SK-N-SH treated with all-trans-retinoic acid at 6 μM for 48 hours (cell line): ENCODE data around the gene SEC14L2.

ENCODE experiments used
- ATAC-seq: fragments of 200-7000 bp; cut with Tn5 transposase; 3 replicates; pipeline ENCODE4 v1.9.1; 2020; ENCODE audit warnings: mild to moderate bottlenecking, moderate library complexity
- ARNTL ChIP-seq: fragments of 450-650 bp; formaldehyde crosslinking; IDR thresholded peaks from 2 replicates; pipeline ENCODE4 v1.5.0; 2020; ENCODE audit warnings: low read depth, mild to moderate bottlenecking, moderate library complexity, borderline replicate concordance
- BACH2 ChIP-seq: fragments of 250-450 bp; sonication (Bioruptor Pico); IDR thresholded peaks from 2 replicates; pipeline ENCODE4 v1.9.0; 2021; ENCODE audit warnings: mild to moderate bottlenecking, borderline replicate concordance
- CSDC2 ChIP-seq: fragments of 250-450 bp; sonication (Bioruptor Pico); IDR thresholded peaks from 2 replicates; pipeline ENCODE4 v1.5.0; 2020; ENCODE audit warnings: mild to moderate bottlenecking, moderate library complexity
- GLIS3 ChIP-seq: fragments of 250-450 bp; sonication (Bioruptor Pico); IDR thresholded peaks from 2 replicates; pipeline ENCODE4 v1.5.0; 2020; ENCODE audit warnings: mild to moderate bottlenecking, moderate library complexity
- ISL1 ChIP-seq: fragments of 250-450 bp; sonication (Bioruptor Pico); IDR thresholded peaks from 2 replicates; pipeline ENCODE4 v2.1.2; 2022; ENCODE audit warnings: mild to moderate bottlenecking, moderate library complexity
- OSR1 ChIP-seq: fragments of 250-450 bp; sonication (Bioruptor Pico); IDR thresholded peaks from 2 replicates; pipeline ENCODE4 v1.8.0; 2022; ENCODE audit warnings: moderate library complexity, mild to moderate bottlenecking, inconsistent platforms
- PPARA ChIP-seq: fragments of 250-450 bp; sonication (Bioruptor Pico); IDR thresholded peaks from 2 replicates; pipeline ENCODE4 v1.5.0; 2020; ENCODE audit warnings: mild to moderate bottlenecking, borderline replicate concordance
- RARB ChIP-seq: fragments of 250-450 bp; sonication (Bioruptor Pico); IDR thresholded peaks from 2 replicates; pipeline ENCODE4 v1.8.0; 2021; ENCODE audit warnings: mild to moderate bottlenecking, moderate library complexity
- SNAI2 ChIP-seq: fragments of 250-450 bp; sonication (Bioruptor Pico); IDR thresholded peaks from 2 replicates; pipeline ENCODE4 v1.5.0; 2020; ENCODE audit warnings: mild to moderate bottlenecking, moderate library complexity
- TCF4 ChIP-seq: fragments of 250-450 bp; sonication (Bioruptor Pico); IDR thresholded peaks from 2 replicates; pipeline ENCODE4 v1.8.0; 2021; ENCODE audit warnings: mild to moderate bottlenecking, moderate library complexity, borderline replicate concordance
- TOX ChIP-seq: fragments of 250-450 bp; sonication (Bioruptor Pico); IDR thresholded peaks from 2 replicates; pipeline ENCODE4 v1.8.0; 2021; ENCODE audit warnings: mild to moderate bottlenecking, moderate library complexity, borderline replicate concordance
- ZC3H10 ChIP-seq: fragments of 250-450 bp; sonication (Bioruptor Pico); IDR thresholded peaks from 2 replicates; pipeline ENCODE4 v1.5.1; 2021; ENCODE audit warnings: mild to moderate bottlenecking, moderate library complexity
- ZFP3 ChIP-seq: fragments of 250-450 bp; sonication (Bioruptor Pico); IDR thresholded peaks from 2 replicates; pipeline ENCODE4 v1.5.0; 2020; ENCODE audit warnings: mild to moderate bottlenecking, moderate library complexity
- ZFP30 ChIP-seq: fragments of 450-650 bp; formaldehyde crosslinking; IDR thresholded peaks from 2 replicates; pipeline ENCODE4 v1.5.0; 2022; ENCODE audit warnings: mild to moderate bottlenecking, moderate library complexity
- ZNF565 ChIP-seq: fragments of 450-650 bp; formaldehyde crosslinking; conservative IDR thresholded peaks from 2 replicates; pipeline ENCODE4 v1.5.0; 2020; ENCODE audit warnings: low read depth, mild to moderate bottlenecking, moderate library complexity
- ZNF70 ChIP-seq: fragments of 450-650 bp; formaldehyde crosslinking; IDR thresholded peaks from 2 replicates; pipeline ENCODE4 v1.5.0; 2020; ENCODE audit warnings: mild to moderate bottlenecking, moderate library complexity
- ZNF8 ChIP-seq: fragments of 450-650 bp; formaldehyde crosslinking; IDR thresholded peaks from 2 replicates; pipeline ENCODE4 v1.5.0; 2020; ENCODE audit warnings: mild to moderate bottlenecking, moderate library complexity
- TF ChIP-seq, protein P1 (sequence below): fragments of 250-450 bp; sonication (Bioruptor Pico); IDR thresholded peaks from 2 replicates; pipeline ENCODE4 v1.5.1; 2021; ENCODE audit warnings: mild to moderate bottlenecking, moderate library complexity
- TF ChIP-seq, protein P2 (sequence below): fragments of 250-450 bp; sonication (Bioruptor Pico); IDR thresholded peaks from 2 replicates; pipeline ENCODE4 v1.5.1; 2020; ENCODE audit warnings: low read depth, mild to moderate bottlenecking, moderate library complexity
- TF ChIP-seq, protein P3 (sequence below): fragments of 250-450 bp; sonication (Bioruptor Pico); IDR thresholded peaks from 2 replicates; pipeline ENCODE4 v1.8.0; 2021; ENCODE audit warnings: low read depth, mild to moderate bottlenecking, moderate library complexity, borderline replicate concordance
- TF ChIP-seq, protein P4 (sequence below): fragments of 250-450 bp; sonication (Bioruptor Pico); IDR thresholded peaks from 2 replicates; pipeline ENCODE4 v1.5.0; 2020; ENCODE audit warnings: mild to moderate bottlenecking, moderate library complexity
- TF ChIP-seq, protein P5 (sequence below): fragments of 250-450 bp; sonication (Bioruptor Pico); IDR thresholded peaks from 2 replicates; pipeline ENCODE4 v1.8.0; 2020; ENCODE audit warnings: mild to moderate bottlenecking, moderate library complexity, borderline replicate concordance

Gene SEC14L2

GRCh38 chr22:30361916-30362650 is 34.7 kb upstream of the SEC14L2 start:
- ATAC-seq = no peak
- TF ChIP-seq GLIS3 (CRISPR knock-in tag) = no peak
- TF ChIP-seq TOX (CRISPR knock-in tag) = no peak
- no peak for TF ChIP-seq ISL1 (CRISPR knock-in tag)
- TF ChIP-seq, protein P1, sequence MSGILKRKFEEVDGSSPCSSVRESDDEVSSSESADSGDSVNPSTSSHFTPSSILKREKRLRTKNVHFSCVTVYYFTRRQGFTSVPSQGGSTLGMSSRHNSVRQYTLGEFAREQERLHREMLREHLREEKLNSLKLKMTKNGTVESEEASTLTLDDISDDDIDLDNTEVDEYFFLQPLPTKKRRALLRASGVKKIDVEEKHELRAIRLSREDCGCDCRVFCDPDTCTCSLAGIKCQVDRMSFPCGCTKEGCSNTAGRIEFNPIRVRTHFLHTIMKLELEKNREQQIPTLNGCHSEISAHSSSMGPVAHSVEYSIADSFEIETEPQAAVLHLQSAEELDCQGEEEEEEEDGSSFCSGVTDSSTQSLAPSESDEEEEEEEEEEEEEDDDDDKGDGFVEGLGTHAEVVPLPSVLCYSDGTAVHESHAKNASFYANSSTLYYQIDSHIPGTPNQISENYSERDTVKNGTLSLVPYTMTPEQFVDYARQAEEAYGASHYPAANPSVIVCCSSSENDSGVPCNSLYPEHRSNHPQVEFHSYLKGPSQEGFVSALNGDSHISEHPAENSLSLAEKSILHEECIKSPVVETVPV = no peak
- no peak for TF ChIP-seq TCF4 (CRISPR knock-in tag)
- TF ChIP-seq, protein P2, sequence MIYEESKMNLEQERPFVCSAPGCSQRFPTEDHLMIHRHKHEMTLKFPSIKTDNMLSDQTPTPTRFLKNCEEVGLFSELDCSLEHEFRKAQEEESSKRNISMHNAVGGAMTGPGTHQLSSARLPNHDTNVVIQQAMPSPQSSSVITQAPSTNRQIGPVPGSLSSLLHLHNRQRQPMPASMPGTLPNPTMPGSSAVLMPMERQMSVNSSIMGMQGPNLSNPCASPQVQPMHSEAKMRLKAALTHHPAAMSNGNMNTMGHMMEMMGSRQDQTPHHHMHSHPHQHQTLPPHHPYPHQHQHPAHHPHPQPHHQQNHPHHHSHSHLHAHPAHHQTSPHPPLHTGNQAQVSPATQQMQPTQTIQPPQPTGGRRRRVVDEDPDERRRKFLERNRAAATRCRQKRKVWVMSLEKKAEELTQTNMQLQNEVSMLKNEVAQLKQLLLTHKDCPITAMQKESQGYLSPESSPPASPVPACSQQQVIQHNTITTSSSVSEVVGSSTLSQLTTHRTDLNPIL (CRISPR knock-in tag) = no peak
- no peak for TF ChIP-seq SNAI2
- TF ChIP-seq ARNTL (CRISPR knock-in tag) = no peak
- TF ChIP-seq, protein P3, sequence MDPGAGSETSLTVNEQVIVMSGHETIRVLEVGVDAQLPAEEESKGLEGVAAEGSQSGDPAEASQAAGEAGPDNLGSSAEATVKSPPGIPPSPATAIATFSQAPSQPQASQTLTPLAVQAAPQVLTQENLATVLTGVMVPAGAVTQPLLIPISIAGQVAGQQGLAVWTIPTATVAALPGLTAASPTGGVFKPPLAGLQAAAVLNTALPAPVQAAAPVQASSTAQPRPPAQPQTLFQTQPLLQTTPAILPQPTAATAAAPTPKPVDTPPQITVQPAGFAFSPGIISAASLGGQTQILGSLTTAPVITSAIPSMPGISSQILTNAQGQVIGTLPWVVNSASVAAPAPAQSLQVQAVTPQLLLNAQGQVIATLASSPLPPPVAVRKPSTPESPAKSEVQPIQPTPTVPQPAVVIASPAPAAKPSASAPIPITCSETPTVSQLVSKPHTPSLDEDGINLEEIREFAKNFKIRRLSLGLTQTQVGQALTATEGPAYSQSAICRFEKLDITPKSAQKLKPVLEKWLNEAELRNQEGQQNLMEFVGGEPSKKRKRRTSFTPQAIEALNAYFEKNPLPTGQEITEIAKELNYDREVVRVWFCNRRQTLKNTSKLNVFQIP (CRISPR knock-in tag) = no peak
- TF ChIP-seq ZFP30 (CRISPR knock-in tag) = no peak
- TF ChIP-seq, protein P4, sequence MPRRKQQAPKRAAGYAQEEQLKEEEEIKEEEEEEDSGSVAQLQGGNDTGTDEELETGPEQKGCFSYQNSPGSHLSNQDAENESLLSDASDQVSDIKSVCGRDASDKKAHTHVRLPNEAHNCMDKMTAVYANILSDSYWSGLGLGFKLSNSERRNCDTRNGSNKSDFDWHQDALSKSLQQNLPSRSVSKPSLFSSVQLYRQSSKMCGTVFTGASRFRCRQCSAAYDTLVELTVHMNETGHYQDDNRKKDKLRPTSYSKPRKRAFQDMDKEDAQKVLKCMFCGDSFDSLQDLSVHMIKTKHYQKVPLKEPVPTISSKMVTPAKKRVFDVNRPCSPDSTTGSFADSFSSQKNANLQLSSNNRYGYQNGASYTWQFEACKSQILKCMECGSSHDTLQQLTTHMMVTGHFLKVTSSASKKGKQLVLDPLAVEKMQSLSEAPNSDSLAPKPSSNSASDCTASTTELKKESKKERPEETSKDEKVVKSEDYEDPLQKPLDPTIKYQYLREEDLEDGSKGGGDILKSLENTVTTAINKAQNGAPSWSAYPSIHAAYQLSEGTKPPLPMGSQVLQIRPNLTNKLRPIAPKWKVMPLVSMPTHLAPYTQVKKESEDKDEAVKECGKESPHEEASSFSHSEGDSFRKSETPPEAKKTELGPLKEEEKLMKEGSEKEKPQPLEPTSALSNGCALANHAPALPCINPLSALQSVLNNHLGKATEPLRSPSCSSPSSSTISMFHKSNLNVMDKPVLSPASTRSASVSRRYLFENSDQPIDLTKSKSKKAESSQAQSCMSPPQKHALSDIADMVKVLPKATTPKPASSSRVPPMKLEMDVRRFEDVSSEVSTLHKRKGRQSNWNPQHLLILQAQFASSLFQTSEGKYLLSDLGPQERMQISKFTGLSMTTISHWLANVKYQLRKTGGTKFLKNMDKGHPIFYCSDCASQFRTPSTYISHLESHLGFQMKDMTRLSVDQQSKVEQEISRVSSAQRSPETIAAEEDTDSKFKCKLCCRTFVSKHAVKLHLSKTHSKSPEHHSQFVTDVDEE (CRISPR knock-in tag) = no peak
- no peak for TF ChIP-seq OSR1 (CRISPR knock-in tag)
- TF ChIP-seq, all 23 proteins: peak for 0

GRCh38 chr22:30362651-30363281 is 34.1 kb upstream of the SEC14L2 start:
- no peak for ATAC-seq
- no peak for TF ChIP-seq ZNF70 (CRISPR knock-in tag)
- TF ChIP-seq TCF4 (CRISPR knock-in tag) = no peak
- no peak for TF ChIP-seq GLIS3 (CRISPR knock-in tag)
- TF ChIP-seq, protein P2 (CRISPR knock-in tag) = no peak
- no peak for TF ChIP-seq ZNF8 (CRISPR knock-in tag)
- no peak for TF ChIP-seq ARNTL (CRISPR knock-in tag)

GRCh38 chr22:30365891-30366290 is 30.9 kb upstream of the SEC14L2 start:
- no peak for ATAC-seq
- no peak for TF ChIP-seq TCF4 (CRISPR knock-in tag)
- TF ChIP-seq, protein P5, sequence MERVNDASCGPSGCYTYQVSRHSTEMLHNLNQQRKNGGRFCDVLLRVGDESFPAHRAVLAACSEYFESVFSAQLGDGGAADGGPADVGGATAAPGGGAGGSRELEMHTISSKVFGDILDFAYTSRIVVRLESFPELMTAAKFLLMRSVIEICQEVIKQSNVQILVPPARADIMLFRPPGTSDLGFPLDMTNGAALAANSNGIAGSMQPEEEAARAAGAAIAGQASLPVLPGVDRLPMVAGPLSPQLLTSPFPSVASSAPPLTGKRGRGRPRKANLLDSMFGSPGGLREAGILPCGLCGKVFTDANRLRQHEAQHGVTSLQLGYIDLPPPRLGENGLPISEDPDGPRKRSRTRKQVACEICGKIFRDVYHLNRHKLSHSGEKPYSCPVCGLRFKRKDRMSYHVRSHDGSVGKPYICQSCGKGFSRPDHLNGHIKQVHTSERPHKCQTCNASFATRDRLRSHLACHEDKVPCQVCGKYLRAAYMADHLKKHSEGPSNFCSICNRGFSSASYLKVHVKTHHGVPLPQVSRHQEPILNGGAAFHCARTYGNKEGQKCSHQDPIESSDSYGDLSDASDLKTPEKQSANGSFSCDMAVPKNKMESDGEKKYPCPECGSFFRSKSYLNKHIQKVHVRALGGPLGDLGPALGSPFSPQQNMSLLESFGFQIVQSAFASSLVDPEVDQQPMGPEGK = no peak
- no peak for TF ChIP-seq SNAI2
- no peak for TF ChIP-seq RARB
- no peak for TF ChIP-seq OSR1 (CRISPR knock-in tag)
- TF ChIP-seq, protein P1 = no peak
- TF ChIP-seq PPARA (CRISPR knock-in tag) = no peak
- no peak for TF ChIP-seq ZC3H10 (CRISPR knock-in tag)
- no peak for TF ChIP-seq ZNF8 (CRISPR knock-in tag)
- no peak for TF ChIP-seq ZFP3 (CRISPR knock-in tag)
- TF ChIP-seq BACH2 (CRISPR knock-in tag) = no peak
- no peak for TF ChIP-seq ZNF565
- no peak for TF ChIP-seq CSDC2 (CRISPR knock-in tag)
